GM18498 (cell line): Measurements from ENCODE around the gene COMT.
"Not testable (repeated sequence)": the region's sequence is repeated elsewhere in the genome, so short reads cannot be mapped to it uniquely, and the experiment has no call there.

Experiments used
- ATAC-seq: cut with Tn5 transposase; IDR thresholded peaks from one replicate; pipeline ENCODE4 v1.9.1; 2021; ENCODE audit warnings: mild to moderate bottlenecking, moderate library complexity; ENCODE audit not compliant: unreplicated experiment

Gene COMT

GRCh38 chr22:19941365-19942082, at the start of gene COMT, which contains the start of gene TXNRD2:
COMT (plus strand) TSS chr22:19941772; CDS start chr22:19962527, 20,755 bp downstream.
TXNRD2 (minus strand) TSS chr22:19941818; CDS start chr22:19941803, 15 bp downstream.
- peak; percentile 69 for ATAC-seq

- peak; percentile 30 for ATAC-seq
Measured at GRCh38 chr22:19892257-19892879, 49.2 kb upstream of the COMT start.

GRCh38 chr22:19892925-19893324, 48.6 kb upstream of the COMT start:
- ATAC-seq, result no peak

GRCh38 chr22:19893363-19893762, 48.2 kb upstream of the COMT start:
- ATAC-seq, result no peak

GRCh38 chr22:19895160-19895849, 46.3 kb upstream of the COMT start:
- no peak for ATAC-seq

GRCh38 chr22:19896665-19897355, 44.8 kb upstream of the COMT start:
- ATAC-seq, result no peak

- ATAC-seq, result no peak
Measured at GRCh38 chr22:19897726-19898125, 43.8 kb upstream of the COMT start.

- ATAC-seq, result no peak
Measured at GRCh38 chr22:19898145-19898544, 43.4 kb upstream of the COMT start.

GRCh38 chr22:19898831-19899567, 42.6 kb upstream of the COMT start:
- ATAC-seq, result no peak

GRCh38 chr22:19900707-19901436, 40.7 kb upstream of the COMT start:
- ATAC-seq, result no peak

GRCh38 chr22:19901577-19902244, 39.9 kb upstream of the COMT start:
- no peak for ATAC-seq

- ATAC-seq, result no peak
Measured at GRCh38 chr22:19902245-19902715, 39.3 kb upstream of the COMT start.

- no peak for ATAC-seq
Measured at GRCh38 chr22:19903031-19903430, 38.5 kb upstream of the COMT start.

GRCh38 chr22:19903513-19903912, 38.1 kb upstream of the COMT start:
- ATAC-seq, result no peak

- no peak for ATAC-seq
Measured at GRCh38 chr22:19904174-19904856, 37.3 kb upstream of the COMT start.

GRCh38 chr22:19904935-19905334, 36.6 kb upstream of the COMT start:
- ATAC-seq, result no peak

- ATAC-seq, result no peak
Measured at GRCh38 chr22:19905347-19906276, 36.0 kb upstream of the COMT start.

GRCh38 chr22:19906864-19907263, 34.7 kb upstream of the COMT start:
- ATAC-seq, result not testable (repeated sequence)
